IMR-90 (cell line): ENCODE results near the gene AVPR2. TPM values are rescaled to one million over a fixed set of nuclear protein-coding genes. Genes with fewer than 3 reads are reported as not detected.

Experiments used
- ATAC-seq: fragments of 200-7000 bp; cut with Tn5 transposase; 2 replicates; pipeline ENCODE4 v1.9.1; 2020; ENCODE audit warnings: low read depth, mild to moderate bottlenecking, moderate library complexity
- BruUV-seq: library from RNA; stranded (reverse); fragments of 400-500 nt; replicated peaks from 2 replicates; lab custom pipeline; 2021; lab: Mats Ljungman, UMichigan
- CTCF ChIA-PET: fragments of 300-600 bp; formaldehyde crosslinking; extraction: SDS; loops from one replicate; lab custom pipeline; 2021; ENCODE audit warnings: antibody characterized with exemption; lab: Yijun Ruan, JAX
- POLR2A ChIA-PET: fragments of 300-600 bp; sonication (Branson Sonifier 250); formaldehyde crosslinking; loops from one replicate; lab custom pipeline; 2022; ENCODE audit warnings: antibody characterized with exemption; ENCODE audit not compliant: unreplicated experiment; lab: Charles Lee
- DNase-seq: peaks from one replicate; pipeline ENCODE4 v3.0.0; 2013
- H2AFZ ChIP-seq: replicated peaks from 2 replicates; pipeline ENCODE3; 2013; ENCODE audit warnings: low read length, mild to moderate bottlenecking; ENCODE audit not compliant: poor library complexity
- H2AK5ac ChIP-seq: 2 replicates; pipeline ENCODE4 v1.6.1; 2013; ENCODE audit warnings: low read depth, low read length, inconsistent platforms
- H2AK9ac ChIP-seq: replicated peaks from 2 replicates; pipeline ENCODE3; 2013; ENCODE audit warnings: mild to moderate bottlenecking, low read depth, low read length, moderate library complexity; ENCODE audit not compliant: poor library complexity
- H2BK120ac ChIP-seq: 2 replicates; pipeline ENCODE4 v1.6.1; 2013; ENCODE audit warnings: low read depth, low read length, inconsistent platforms
- H2BK15ac ChIP-seq: 3 replicates; pipeline ENCODE4 v1.6.1; 2013; ENCODE audit warnings: low read depth, low read length, inconsistent platforms
- H2BK20ac ChIP-seq: 2 replicates; pipeline ENCODE4 v1.6.1; 2013; ENCODE audit warnings: low read depth, mild to moderate bottlenecking, inconsistent platforms, low read length, moderate library complexity
- H2BK5ac ChIP-seq: 2 replicates; pipeline ENCODE4 v1.6.1; 2013; ENCODE audit warnings: mild to moderate bottlenecking, low read depth, low read length, inconsistent platforms; ENCODE audit not compliant: poor library complexity, severe bottlenecking
- H3K14ac ChIP-seq: replicated peaks from 2 replicates; pipeline ENCODE4 v1.6.1; 2013; ENCODE audit warnings: low read depth, low read length, inconsistent platforms
- H3K18ac ChIP-seq: 2 replicates; pipeline ENCODE4 v1.6.1; 2013; ENCODE audit warnings: low read depth, low read length, control low read depth
- H3K23ac ChIP-seq: 2 replicates; pipeline ENCODE4 v1.6.1; 2013; ENCODE audit warnings: low read depth, low read length, inconsistent platforms
- H3K27ac ChIP-seq: 2 replicates; pipeline ENCODE4 v1.5.1; 2013; ENCODE audit warnings: mild to moderate bottlenecking, control low read depth, low read length; ENCODE audit not compliant: insufficient read depth
- H3K27me3 ChIP-seq: 2 replicates; pipeline ENCODE4 v1.6.1; 2013; ENCODE audit warnings: low read length; ENCODE audit not compliant: control insufficient read depth, insufficient read depth
- H3K36me3 ChIP-seq: 2 replicates; pipeline ENCODE4 v1.6.1; 2013; ENCODE audit warnings: low read length, mixed read lengths; ENCODE audit not compliant: control insufficient read depth, insufficient read depth
- H3K4ac ChIP-seq: 2 replicates; pipeline ENCODE4 v1.6.1; 2013; ENCODE audit warnings: low read depth, low read length, inconsistent platforms
- H3K4me1 ChIP-seq: 2 replicates; pipeline ENCODE4 v1.6.1; 2013; ENCODE audit warnings: low read length, mixed read lengths; ENCODE audit not compliant: control insufficient read depth, insufficient read depth
- H3K4me2 ChIP-seq: 2 replicates; pipeline ENCODE4 v1.6.1; 2013; ENCODE audit warnings: low read depth, mild to moderate bottlenecking, control low read depth, low read length, moderate library complexity
- H3K4me3 ChIP-seq: 2 replicates; pipeline ENCODE4 v1.5.1; 2013; ENCODE audit warnings: low read depth, mild to moderate bottlenecking, control low read depth, low read length, moderate library complexity; ENCODE audit not compliant: insufficient read depth
- H3K56ac ChIP-seq: 2 replicates; pipeline ENCODE4 v1.6.1; 2013; ENCODE audit warnings: low read length, inconsistent platforms; ENCODE audit not compliant: insufficient read depth; ENCODE audit errors: extremely low read depth
- H3K79me1 ChIP-seq, 2 experiments: 2 replicates each; pipeline ENCODE4 v1.6.1; 2013; ENCODE audit warnings: low read length in 2 of 2, inconsistent platforms in 1 of 2, low read depth in 1 of 2
- H3K9ac ChIP-seq: 2 replicates; pipeline ENCODE4 v1.6.1; 2013; ENCODE audit warnings: low read depth, low read length, control low read depth
- H3K9me1 ChIP-seq: 2 replicates; pipeline ENCODE4 v1.6.1; 2013; ENCODE audit warnings: low read length, inconsistent platforms; ENCODE audit not compliant: insufficient read depth
- H3K9me3 ChIP-seq: 2 replicates; pipeline ENCODE4 v1.6.1; 2013; ENCODE audit warnings: low read length; ENCODE audit not compliant: control insufficient read depth, insufficient read depth
- H4K20me1 ChIP-seq: 2 replicates; pipeline ENCODE4 v1.6.1; 2013; ENCODE audit warnings: low read length, inconsistent platforms; ENCODE audit not compliant: insufficient read depth
- H4K5ac ChIP-seq: 2 replicates; pipeline ENCODE4 v1.6.1; 2013; ENCODE audit warnings: mild to moderate bottlenecking, low read depth, low read length, control low read depth
- H4K8ac ChIP-seq, 2 experiments: 2 replicates each; pipeline ENCODE4 v1.6.1; 2013; ENCODE audit warnings: low read depth in 2 of 2, low read length in 2 of 2, control low read depth in 1 of 2, inconsistent platforms in 1 of 2
- H4K91ac ChIP-seq: 2 replicates; pipeline ENCODE4 v1.6.1; 2013; ENCODE audit warnings: low read depth, low read length, inconsistent platforms; ENCODE audit not compliant: insufficient read depth
- ELK1 ChIP-seq: fragments of 150-350 bp; IDR thresholded peaks from 2 replicates; pipeline ENCODE4 v1.6.1; 2016; ENCODE audit warnings: low read depth, mild to moderate bottlenecking, low read length, moderate library complexity, borderline replicate concordance
- MAFK ChIP-seq: IDR thresholded peaks from 2 replicates; pipeline ENCODE4 v1.6.1; 2012; ENCODE audit warnings: low read depth, low read length, improper control_type of control experiment
- POLR2A ChIP-seq: IDR thresholded peaks from 2 replicates; pipeline ENCODE4 v1.6.1; 2012; ENCODE audit warnings: mild to moderate bottlenecking, low read depth, low read length
- RCOR1 ChIP-seq: IDR thresholded peaks from 2 replicates; pipeline ENCODE4 v1.6.1; 2012; ENCODE audit warnings: mild to moderate bottlenecking, low read length, improper control_type of control experiment; ENCODE audit not compliant: insufficient replicate concordance
- RFX5 ChIP-seq: IDR thresholded peaks from 2 replicates; pipeline ENCODE4 v1.8.0; 2012; ENCODE audit warnings: low read depth, mild to moderate bottlenecking, low read length, moderate library complexity
- WGBS, 2 experiments: methylation state at CpG; one replicate each; pipeline versions ENCODE4 v1.1.5 to v1.1.7; 2013; ENCODE audit warnings: missing lambda C conversion rate in 2 of 2; ENCODE audit not compliant: insufficient read length in 1 of 2; ENCODE audit errors: extremely low coverage in 2 of 2; 5-methylcytosine and 5-hydroxymethylcytosine counted together
- dilution Hi-C: fragments of 300-500 bp; cut with HindIII; formaldehyde crosslinking; loops from one replicate; pipeline ENCODE4 v1.14.3; 2018; ENCODE audit warnings: low sequenced_read_pairs; ENCODE audit not compliant: unreplicated experiment
- in situ Hi-C: fragments of 300-500 bp; cut with MboI; formaldehyde crosslinking; loops from 3 replicates; pipeline ENCODE4 v1.14.3; 2019; ENCODE audit warnings: low sequenced_read_pairs, inconsistent platforms, mixed read lengths
- intact Hi-C: fragments of 100-400 bp; cut with micrococcal nuclease; formaldehyde crosslinking; loops from 2 replicates; pipeline ENCODE4 v1.10.0; 2022
- polyA plus RNA-seq, 3 experiments: library from polyadenylated mRNA; depleted of rRNA; stranded (reverse); fragments of >200 nt; gene quantifications; 2 replicates each; pipeline ENCODE4 v1.2.3, GENCODE V29; 2012; ENCODE audit warnings: low replicate concordance in 1 of 3
- total RNA-seq: library from RNA; depleted of rRNA; stranded (reverse); fragments of >200 nt; gene quantifications from 2 replicates; pipeline ENCODE4 v1.2.3, GENCODE V29; 2012

The AVPR2 gene
- total and polyA plus RNA-seq, 2 of the 4 experiments (the other 2 are of a cell fraction): not detected

- Histone ChIP-seq H3K56ac (no peak overlapping the region), H4K91ac (no peak overlapping the region), H3K36me3 (no peaks in the 10 kb centered on the region), H2AK5ac (no peak overlapping the region), H3K9me1 (no peaks in the 10 kb centered on the region), H3K79me1 (no peaks in the 10 kb centered on the region), H2AK9ac (no peak overlapping the region), H2BK120ac (no peak overlapping the region), H2BK15ac (no peak overlapping the region), H3K4ac (no peak overlapping the region), H3K4me3 (no peak overlapping the region), H2BK20ac (no peak overlapping the region), H4K5ac (no peak overlapping the region), H4K20me1 (no peaks in the 10 kb centered on the region; the same call in 1 of the 2 replicates), H3K23ac (no peak overlapping the region), H3K14ac (no peak overlapping the region), H2AFZ (no peak overlapping the region), H3K9ac (no peak overlapping the region), H3K27ac (no peak overlapping the region), H2BK5ac (no peak overlapping the region), H3K4me1 (no peaks in the 10 kb centered on the region), H3K27me3 (peaks cover 16% of the 10 kb centered on the region), H3K4me2 (no peak overlapping the region), H3K18ac (no peak overlapping the region), H4K8ac (no peak overlapping the region), H3K9me3 (peaks cover 3% of the 10 kb centered on the region)
- intact Hi-C loops: no loop called here
- ATAC-seq: no peak
- in situ Hi-C loops: no loop called here
- ChIA-PET POLR2A (no interaction called here), CTCF (no interaction called here)
- WGBS, 2 experiments: no CpG with 5 or more reads among the region's 6 CpGs
- BruUV-seq: no TSS peak
- dilution Hi-C loops: no loop called here
- TF ChIP-seq RCOR1 (no peak), RFX5 (no peak), MAFK (no peak), ELK1 (no peak), POLR2A (no peak)
- DNase-seq: no peak
These were observed 33.0 kb upstream of the AVPR2 start for GRCh38 chrX:153871451-153871850.
